Psoas muscle (tissue), 8 donors: ENCODE results near the gene NLRC5. TPM values are rescaled to one million over a fixed set of nuclear protein-coding genes. Genes with fewer than 3 reads are reported as not detected.
A peak's percentile ranks its signal among the peaks of the same experiment; 100 is the strongest.
"Not testable (repeated sequence)": the region's sequence is repeated elsewhere in the genome, so short reads cannot be mapped to it uniquely, and the experiment has no call there.

Experiments
- ATAC-seq, 4 donors: fragments of 200-7000 bp; cut with Tn5 transposase; one replicate each; pipeline ENCODE4 v1.9.1; 2020; ENCODE audit warnings: moderate library complexity in 3 of 4, mild to moderate bottlenecking in 2 of 4
- DNase-seq, 2 donors: peaks; one replicate each; pipeline ENCODE4 v3.0.0-alpha.2; 2020
- H3K27ac ChIP-seq: fragments of 200-600 bp; one replicate; pipeline ENCODE4 v1.8.0; 2022
- H3K27me3 ChIP-seq, 3 donors: fragments of 200-600 bp in 1 of 3; one replicate each; pipeline versions ENCODE4 v1.6.1 to v1.8.0; 2013 to 2022; ENCODE audit warnings: low read length in 2 of 3, mild to moderate bottlenecking in 2 of 3, moderate library complexity in 1 of 3; ENCODE audit not compliant: insufficient read depth in 3 of 3
- H3K36me3 ChIP-seq, 2 donors: fragments of 200-600 bp in 1 of 2; one replicate each; pipeline versions ENCODE4 v1.6.1 to v1.8.0; 2013 to 2022; ENCODE audit warnings: low read depth in 1 of 2, mild to moderate bottlenecking in 1 of 2, moderate library complexity in 1 of 2; ENCODE audit not compliant: insufficient read depth in 1 of 2
- H3K4me1 ChIP-seq: fragments of 200-600 bp; one replicate; pipeline ENCODE4 v1.8.0; 2022
- H3K4me3 ChIP-seq: fragments of 200-600 bp; one replicate; pipeline ENCODE4 v1.8.0; 2022; ENCODE audit warnings: mild to moderate bottlenecking
- H3K9me3 ChIP-seq: fragments of 200-600 bp; one replicate; pipeline ENCODE4 v1.8.0; 2022
- WGBS, 3 donors: extraction: QIAGEN DNeasy Blood & Tissue Kit; methylation state at CpG; one replicate each; pipeline versions ENCODE4 v1.1.6 to v1.1.7; 2013; 5-methylcytosine and 5-hydroxymethylcytosine counted together
- intact Hi-C, 2 donors: fragments of 100-400 bp; cut with DNase I; formaldehyde crosslinking; loops; one replicate each; pipeline versions ENCODE4 v1.11.0 to v1.14.2; 2022
- polyA plus RNA-seq, 3 donors: library from polyadenylated mRNA; stranded (reverse); fragments of 200-250 nt; gene quantifications; one replicate each; pipeline ENCODE4 v1.2.3, GENCODE V29; 2013
- total RNA-seq, 4 donors: library from RNA; stranded (reverse); fragmentation: NEBNext Ultra II Directional in 2 of 4; extraction: Animal tissue kit (Norgen Biotek cat#: 25700) in 2 of 4; gene quantifications; one replicate each; pipeline versions ENCODE4 v1.2.1 to v1.2.4, GENCODE V29; 2021 to 2023
- TF ChIP-seq, protein P1 (sequence below): fragments of 200-600 bp; IDR thresholded peaks from one replicate; pipeline ENCODE4 v1.8.0; 2022; ENCODE audit warnings: antibody characterized with exemption
- donor health status: healthy with polysubstance abuse.
- donor health status: DM: no; HTN: no; CAD: no; lungs with moderate emphysema.
- donor health status: Bipolar disorder and iron deficiency.
- donor health status: healthy.
- donor health status: DM: yes; HTN: yes; CAD: no.
- donor health status: DM: no; HTN: no; CAD: no.
- donor health status: DM: no; HTN: no; CAD: no.
- donor health status: DM: yes; HTN: yes; CAD: no.

NLRC5 gene
- total and polyA plus RNA-seq, 7 donors = 2.3 to 13.6 (median 6.4) TPM

- peaks cover 5% of the 10 kb centered on the region for H3K4me1 ChIP-seq
- peak overlapping the region; percentile 55 for H3K27ac ChIP-seq
- no peaks in the 10 kb centered on the region for H3K27me3 ChIP-seq
- no peaks in the 10 kb centered on the region for H3K9me3 ChIP-seq
- 71 to 79% (median 76%) methylated on average over 16 of the region's 16 CpGs for WGBS, 3 donors
- peak overlapping the region; percentile 80 for H3K4me3 ChIP-seq
- DNase-seq (no peak), ATAC-seq (no peak)
- no peaks in the 10 kb centered on the region for H3K36me3 ChIP-seq
- intact Hi-C loops = no loop called here
- TF ChIP-seq, protein P1, sequence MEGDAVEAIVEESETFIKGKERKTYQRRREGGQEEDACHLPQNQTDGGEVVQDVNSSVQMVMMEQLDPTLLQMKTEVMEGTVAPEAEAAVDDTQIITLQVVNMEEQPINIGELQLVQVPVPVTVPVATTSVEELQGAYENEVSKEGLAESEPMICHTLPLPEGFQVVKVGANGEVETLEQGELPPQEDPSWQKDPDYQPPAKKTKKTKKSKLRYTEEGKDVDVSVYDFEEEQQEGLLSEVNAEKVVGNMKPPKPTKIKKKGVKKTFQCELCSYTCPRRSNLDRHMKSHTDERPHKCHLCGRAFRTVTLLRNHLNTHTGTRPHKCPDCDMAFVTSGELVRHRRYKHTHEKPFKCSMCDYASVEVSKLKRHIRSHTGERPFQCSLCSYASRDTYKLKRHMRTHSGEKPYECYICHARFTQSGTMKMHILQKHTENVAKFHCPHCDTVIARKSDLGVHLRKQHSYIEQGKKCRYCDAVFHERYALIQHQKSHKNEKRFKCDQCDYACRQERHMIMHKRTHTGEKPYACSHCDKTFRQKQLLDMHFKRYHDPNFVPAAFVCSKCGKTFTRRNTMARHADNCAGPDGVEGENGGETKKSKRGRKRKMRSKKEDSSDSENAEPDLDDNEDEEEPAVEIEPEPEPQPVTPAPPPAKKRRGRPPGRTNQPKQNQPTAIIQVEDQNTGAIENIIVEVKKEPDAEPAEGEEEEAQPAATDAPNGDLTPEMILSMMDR = no peak
Observed at GRCh38 chr16:56990407-56991286, 1.3 kb downstream of the NLRC5 start.

DNA sequence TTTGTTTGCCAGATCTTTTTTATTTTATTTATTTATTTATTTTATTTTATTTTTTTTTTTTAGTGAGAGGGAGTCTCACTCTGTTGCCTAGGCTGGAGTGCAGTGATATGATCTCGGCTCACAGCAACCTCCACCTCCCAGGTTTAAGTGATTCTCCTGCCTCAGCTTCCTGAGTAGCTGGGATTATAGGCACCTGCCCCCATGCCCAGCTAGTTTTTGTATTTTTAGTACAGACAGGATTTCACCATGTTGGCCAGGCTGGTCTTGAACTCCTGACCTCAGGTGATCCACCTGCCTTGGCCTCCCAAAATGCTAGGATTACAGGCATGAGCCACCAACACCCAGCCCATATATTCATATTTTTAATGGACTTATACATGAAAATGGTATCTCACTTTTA lies 3.1 kb downstream of the NLRC5 start:
- H3K27me3 ChIP-seq, H3K9me3 ChIP-seq, H3K36me3 ChIP-seq, H3K4me1 ChIP-seq, ATAC-seq, intact Hi-C loops, DNase-seq: not testable (repeated sequence)
- 75 to 85% (median 79%) methylated on average over 1 of the region's 1 CpG for WGBS, 3 donors
- Histone ChIP-seq H3K4me3 (peak overlapping the region; percentile 28), H3K27ac (peak overlapping the region; percentile 61)

GRCh38 chr16:56993204-56993603 lies 3.8 kb downstream of the NLRC5 start:
- no peak overlapping the region for H3K4me3 ChIP-seq
- DNase-seq (no peak), ATAC-seq (no peak)
- no peaks in the 10 kb centered on the region for H3K36me3 ChIP-seq
- H3K9me3 ChIP-seq = no peaks in the 10 kb centered on the region
- TF ChIP-seq, protein P1 = no peak
- no peak overlapping the region for H3K27ac ChIP-seq
- WGBS, 3 donors = 10 to 28% (median 13%) methylated on average over 2 of the region's 2 CpGs
- peaks cover 5% of the 10 kb centered on the region for H3K4me1 ChIP-seq
- intact Hi-C loops = no loop called here
- H3K27me3 ChIP-seq = no peaks in the 10 kb centered on the region

DNA sequence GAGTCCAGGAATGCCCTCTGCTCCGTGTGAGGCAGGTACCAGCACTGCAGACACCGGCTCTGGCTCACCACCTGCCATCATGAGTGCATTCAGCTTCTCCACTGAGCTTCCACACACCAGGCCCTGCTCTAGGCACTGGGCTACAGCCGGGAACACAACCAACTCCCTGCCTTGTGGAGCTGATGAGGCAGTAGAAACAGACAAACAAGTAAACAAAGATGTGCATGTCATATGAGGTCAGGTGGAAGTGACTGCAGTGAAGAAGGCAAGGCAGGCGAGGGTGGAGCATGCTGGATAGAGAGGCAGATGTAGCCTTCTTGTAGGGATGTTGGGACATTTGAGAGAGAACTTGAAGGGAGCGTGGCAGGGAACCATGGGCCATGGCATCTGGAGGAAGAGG lies 5.0 kb downstream of the NLRC5 start:
- Histone ChIP-seq H3K4me1 (peaks cover 5% of the 10 kb centered on the region), H3K27ac (no peak overlapping the region), H3K27me3 (no peaks in the 10 kb centered on the region), H3K9me3 (no peaks in the 10 kb centered on the region), H3K4me3 (no peak overlapping the region), H3K36me3 (no peaks in the 10 kb centered on the region)
- intact Hi-C loops = no loop called here
- TF ChIP-seq, protein P1 = no peak
- WGBS, 3 donors = 70 to 75% (median 72%) methylated on average over 5 of the region's 5 CpGs
- no peak for DNase-seq
- ATAC-seq = no peak

DNA sequence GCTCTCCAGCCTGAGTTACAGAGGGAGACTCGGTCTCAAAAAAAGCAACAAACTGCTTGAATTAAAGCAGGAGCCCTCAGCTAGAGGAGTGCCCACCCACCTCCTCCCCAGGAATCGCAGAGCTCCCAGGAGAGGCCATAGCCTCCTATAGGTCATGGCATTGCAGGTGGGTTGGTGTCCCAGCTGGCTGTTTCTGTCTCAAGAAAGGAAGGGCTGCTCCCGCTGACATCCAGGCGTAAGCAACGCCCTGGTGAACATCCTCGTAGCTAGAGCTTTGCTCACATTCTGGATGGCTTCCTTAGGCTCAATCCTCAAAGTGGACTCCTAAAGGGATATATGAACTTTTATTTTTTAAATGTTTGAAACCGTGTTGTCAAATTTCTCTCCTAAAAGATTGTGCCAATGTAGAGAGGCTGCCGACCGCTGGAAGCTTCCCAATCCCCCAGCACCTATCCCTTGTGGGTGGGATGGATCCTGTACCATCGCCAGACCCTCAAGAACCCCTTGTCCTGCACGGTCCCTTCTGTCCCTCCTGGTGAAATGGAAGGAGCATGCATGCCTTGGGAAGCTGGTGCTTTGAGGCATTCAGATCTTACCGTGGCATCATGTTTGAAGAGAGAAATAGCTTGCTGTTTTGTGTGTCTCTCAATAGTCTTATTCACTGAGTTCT lies 5.9 kb downstream of the NLRC5 start:
- Histone ChIP-seq H3K4me1 (peaks cover 4% of the 10 kb centered on the region), H3K4me3 (no peak overlapping the region), H3K9me3 (no peaks in the 10 kb centered on the region), H3K36me3 (no peaks in the 10 kb centered on the region), H3K27me3 (no peaks in the 10 kb centered on the region), H3K27ac (no peak overlapping the region)
- no peak for DNase-seq
- TF ChIP-seq, protein P1 = no peak
- WGBS, 3 donors = 71 to 77% (median 72%) methylated on average over 12 of the region's 12 CpGs
- intact Hi-C loops = no loop called here
- ATAC-seq = no peak
